HG03060 (cell line): ENCODE measurements around the gene SNX22.
A peak's percentile ranks its signal among the peaks of the same experiment; 100 is the strongest.

Experiments
- ATAC-seq: cut with Tn5 transposase; IDR thresholded peaks from one replicate; pipeline ENCODE4 v1.9.1; 2021; ENCODE audit warnings: low read depth, moderate number of reproducible peaks; ENCODE audit not compliant: unreplicated experiment

Gene SNX22

DNA sequence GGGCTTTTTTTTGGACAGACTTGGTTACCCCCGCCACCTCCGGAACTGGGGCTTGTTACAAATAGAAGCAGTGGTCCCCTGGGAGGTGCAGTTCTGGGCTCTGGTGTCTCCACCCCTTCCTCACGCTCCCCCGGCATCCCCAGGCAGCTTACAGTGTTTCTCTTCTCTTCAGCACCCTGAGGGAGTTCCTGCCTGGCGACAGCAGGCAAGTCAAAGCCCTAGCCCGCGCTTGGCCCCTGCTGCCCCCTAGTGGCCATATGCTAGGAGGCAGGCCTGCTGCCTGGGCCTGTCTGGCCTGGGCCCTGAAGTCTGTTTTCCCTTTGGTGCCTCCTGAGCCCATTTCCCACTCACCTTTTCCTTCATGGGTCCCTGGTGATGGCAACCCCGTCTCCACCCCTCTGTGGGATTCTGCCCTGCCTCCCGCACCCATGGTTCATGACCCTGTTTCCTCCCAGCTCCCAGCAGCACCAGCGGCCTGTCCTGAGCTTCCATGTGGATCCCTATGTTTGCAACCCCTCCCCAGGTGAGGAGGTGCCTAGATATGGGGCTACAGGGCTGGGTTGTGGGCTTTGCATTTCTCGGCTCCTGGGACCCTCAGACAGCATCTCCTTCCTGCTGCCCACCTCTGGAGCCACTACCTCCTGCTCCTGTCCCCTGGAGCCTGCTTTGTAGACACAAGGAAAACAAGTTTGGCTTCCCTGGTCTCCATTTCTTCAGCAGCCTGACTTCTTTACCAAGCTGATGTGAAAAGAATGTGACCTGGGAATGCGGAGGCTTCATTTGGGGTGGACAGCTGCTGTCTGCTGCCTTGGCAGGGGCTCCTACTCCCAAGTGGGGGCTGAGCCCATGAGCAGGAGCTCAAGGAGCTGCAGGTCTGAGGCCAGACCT, 2.2 kb downstream of the SNX22 start:
- ATAC-seq = peak; percentile 31

DNA sequence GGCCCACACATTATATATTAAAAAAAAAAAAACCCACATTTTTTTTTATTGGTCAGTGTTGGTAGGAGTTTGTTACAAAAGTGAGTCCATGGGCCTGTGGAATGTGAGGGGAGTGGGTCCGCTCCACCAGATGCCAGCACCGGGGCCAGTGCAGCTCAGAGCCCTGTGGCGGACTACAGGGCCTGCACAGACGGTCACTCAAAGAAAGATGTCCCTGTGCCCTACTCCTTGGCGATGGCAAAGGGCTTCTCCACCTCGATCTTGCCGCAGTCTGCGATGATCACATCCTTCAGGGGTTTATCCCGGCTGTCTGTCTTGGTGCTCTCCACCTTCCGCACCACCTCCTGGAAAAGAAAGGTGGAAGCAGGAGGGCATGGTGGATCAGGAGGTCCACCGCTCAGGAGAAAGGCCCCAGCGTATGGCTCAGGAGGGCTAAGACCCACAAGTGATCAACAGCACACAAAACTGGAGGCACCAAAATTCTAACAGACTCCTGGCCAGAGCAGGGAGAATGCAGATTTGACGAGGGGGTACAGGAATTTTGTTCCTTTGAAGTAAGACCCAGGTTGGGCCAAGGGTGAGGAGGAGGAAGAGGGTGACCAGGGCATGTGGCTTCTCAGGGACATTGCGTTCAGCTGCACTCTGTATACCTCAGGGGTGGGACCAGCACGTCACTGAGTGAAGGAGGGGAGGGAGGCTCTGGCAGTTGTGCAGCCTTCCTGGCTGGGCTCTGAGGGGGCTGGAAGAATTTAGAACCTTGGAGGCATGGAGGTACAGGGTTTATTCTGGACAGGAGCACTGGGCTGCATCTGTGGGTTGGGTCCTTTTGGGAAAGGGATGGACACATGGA, 4.5 kb downstream of the SNX22 start:
- no peak for ATAC-seq

DNA sequence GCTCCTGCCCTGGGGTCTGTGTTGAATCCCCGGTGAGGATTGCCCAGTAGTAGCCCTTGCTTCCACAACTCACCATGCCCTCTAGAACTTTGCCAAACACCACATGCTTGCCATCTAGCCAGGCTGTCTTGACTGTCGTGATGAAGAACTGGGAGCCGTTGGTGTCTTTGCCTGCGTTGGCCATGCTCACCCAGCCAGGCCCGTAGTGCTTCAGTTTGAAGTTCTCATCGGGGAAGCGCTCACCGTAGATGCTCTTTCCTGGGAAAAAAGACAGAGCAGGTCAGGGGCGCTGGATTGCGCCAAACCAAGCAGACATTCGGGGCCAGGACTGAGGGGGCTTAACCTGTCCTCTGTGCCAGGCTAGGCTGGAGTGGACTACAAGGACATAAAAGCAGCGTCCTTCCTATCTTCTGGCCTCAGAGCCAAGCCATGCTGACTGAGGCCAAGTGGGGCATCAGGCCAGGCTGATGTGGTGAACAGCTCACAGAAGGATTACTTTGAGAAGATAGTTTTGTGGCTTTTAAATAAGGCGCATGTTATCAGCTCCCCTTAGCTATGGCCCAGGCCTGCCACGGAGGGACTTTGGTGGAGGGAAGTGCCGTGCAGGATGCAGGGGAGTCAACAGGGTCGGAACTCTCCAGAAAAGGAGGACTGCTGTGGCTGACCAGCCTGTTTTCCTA, 5.3 kb downstream of the SNX22 start:
- ATAC-seq = no peak

DNA sequence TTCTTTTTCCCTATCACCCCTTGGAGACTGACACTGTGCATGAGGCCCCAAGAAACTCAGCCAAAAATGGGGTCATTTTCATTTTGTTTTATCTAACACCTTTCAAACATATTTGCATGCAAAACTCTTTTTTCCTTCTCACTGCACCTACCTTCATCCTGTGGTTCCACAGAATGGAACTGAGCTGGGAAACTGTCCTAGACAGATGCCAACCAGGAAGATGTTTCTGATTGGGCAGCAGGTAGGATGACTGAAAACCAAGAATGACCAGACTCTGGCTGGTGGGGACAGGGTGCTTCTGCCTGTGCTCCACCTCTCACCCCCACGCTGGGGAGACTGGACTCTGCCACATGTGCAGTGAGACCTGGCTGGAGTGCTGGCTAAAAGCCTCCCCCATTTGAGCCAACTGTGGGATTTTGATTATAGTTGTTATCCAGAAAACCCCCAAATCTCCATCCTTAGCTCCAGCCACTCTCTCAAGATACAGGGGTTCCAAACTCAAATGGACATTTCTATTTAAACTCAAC, 6.1 kb downstream of the SNX22 start:
- ATAC-seq = no peak

DNA sequence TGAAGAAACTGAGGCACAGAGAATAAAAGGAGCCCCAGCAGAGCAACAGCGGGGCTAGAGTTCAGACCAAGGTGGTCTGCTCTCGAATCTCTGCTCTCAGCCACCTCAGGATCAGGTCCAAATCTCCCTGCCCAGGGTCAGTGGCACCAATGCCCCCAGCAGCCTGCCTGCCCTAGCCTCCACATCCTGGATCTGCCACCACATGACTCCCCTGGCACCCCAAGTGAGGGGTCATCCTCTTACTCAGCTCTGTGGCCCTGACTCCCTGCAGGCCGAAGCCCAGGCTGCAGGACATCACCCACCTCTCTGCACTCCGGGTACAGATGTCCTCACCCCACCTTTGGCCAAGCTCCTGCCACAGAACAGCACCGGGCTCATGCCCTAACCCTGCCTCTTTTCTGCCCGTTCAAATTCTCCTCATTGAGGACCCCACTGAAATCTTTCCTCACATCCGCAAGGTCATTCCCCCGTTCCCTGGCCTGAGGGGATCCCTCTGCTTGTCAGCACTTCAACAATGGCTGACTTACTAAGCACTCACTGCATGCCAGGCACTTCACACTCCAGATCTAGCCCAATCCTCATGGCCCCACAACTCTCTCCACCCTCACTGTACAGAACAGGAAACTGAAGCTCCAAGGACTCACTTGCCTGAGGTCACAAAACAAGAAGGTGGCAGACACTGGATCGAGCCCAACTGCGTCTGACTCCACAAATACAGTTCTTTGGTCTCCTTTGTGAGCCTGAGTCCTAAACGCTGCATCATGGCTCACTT, 7.0 kb downstream of the SNX22 start:
- no peak for ATAC-seq

DNA sequence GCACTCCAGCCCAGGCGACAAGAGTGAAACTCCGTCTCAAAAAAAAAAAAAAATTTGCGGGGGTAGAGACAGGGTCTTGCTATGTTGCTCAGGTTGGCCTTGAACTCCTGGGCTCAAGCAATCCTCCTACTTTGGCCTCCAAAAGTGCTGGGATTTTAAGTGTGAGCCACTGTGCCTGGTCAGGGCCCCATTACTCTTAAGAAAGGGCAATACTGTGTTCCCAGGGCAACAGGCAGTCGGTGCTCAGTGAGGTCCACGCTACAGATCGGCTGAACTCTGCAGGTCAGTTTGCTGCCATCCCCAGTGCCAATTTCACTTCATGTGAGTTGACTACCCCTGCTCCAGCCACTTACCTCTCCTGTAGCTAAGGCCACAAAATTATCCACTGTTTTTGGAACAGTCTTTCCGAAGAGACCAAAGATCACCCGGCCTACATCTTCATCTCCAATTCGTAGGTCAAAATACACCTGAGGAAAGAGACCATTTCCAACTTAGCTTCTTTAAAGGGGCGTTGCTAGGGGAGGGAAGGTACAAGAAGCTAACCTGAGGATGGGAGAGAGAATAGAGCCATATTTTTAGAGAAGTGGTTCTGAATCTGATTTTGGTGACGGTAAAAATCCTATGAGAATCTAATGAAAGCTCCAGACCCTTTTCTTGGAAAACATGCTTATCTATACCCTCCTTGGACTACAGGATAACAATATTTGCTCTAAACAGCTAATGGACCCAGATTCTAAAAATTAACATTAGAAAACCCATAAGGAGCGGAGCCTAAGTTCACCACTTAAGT, 10.4 kb downstream of the SNX22 start:
- ATAC-seq = no peak

DNA sequence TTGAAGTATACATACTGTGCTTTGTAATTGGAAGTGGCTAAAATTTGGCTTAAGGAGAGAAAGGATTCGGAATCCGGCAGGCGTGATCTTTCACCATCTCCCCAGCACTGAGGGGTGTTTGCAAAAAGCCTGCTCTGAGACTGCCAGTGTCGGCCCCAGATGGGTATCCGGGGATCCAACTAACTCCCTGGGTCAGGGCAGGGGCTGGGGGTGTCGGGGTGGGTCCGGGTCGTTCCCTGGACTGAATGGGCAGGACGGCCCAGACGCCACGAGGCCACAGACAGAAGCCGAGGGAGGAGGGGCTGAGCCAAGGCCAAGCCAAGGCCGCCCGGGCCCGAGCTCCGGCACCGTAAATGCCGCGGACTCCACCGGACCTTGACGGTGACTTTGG, 10.9 kb downstream of the SNX22 start:
- peak; percentile 11 for ATAC-seq

DNA sequence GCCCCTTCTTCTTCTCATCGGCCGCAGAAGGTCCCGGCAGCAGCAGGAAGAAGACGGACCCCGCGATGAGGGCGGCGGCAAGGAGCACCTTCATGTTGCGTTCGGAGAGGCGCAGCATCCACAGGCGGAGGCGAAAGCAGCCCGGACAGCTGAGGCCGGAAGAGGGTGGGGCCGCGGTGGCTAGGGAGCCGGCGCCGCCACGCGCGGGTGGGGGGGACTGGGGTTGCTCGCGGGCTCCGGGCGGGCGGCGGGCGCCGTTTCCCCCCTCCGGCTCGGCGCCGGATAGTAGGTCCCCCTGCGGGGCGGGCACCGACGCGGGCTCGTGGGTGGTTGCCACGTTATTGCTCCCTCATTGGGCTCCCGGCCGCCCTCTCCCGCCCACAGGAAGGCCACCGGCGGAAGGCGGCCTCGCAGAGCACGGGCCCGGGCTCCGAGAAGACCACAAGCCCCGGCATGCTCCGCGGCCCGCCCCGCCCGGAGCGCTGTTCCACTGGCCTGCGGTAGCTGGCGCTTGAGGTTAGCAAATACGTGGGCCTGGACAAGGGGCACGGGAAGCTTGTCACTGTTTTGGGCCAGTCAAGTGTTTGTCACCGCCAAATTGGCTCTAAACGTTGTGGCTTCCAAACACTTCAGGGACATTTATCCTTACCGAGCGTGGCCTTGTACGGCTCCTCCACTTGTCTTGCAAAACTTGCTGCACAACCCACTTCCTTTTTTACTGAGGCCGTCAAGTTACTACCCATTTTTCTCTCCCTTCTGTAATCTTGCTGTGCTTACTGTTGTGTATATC, 11.5 kb downstream of the SNX22 start, which contains the start of gene PPIB:
Gene PPIB (minus strand): TSS at position 154 of the 790 bp plus-strand sequence. CDS start 36 bp downstream, at position 118.
- peak; percentile 77 for ATAC-seq

DNA sequence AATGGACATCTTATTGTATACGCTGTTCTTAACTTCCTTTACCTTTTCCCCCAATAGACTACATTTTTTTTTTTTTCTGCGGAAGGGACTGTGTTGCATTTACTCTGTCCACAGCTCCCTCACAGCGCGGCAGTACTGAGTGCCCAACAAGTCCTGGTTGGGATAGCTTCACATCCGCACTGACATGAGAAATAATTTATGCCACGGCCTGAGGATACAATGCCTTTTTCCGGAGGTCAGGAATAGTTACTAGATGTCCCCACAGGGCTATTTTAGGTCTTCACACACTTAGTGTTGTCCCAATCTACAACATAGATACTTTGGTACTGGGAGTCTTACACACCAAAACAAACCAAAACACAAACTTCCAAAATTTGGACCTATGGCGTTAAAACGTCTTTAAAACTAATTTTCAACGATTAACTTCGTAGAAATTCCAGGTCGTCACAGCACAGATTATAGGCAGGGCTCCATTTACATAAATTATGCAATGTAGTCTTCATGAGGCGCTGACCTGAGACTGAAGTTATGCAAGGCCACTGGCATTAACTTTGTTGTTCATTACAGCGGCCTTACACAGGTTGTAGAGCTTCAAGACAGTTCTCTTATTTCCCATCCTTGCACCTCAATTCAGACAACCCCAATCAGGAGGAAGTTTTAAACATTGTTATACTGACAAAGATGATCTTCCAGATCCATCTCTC, 12.3 kb downstream of the SNX22 start:
- ATAC-seq = no peak

DNA sequence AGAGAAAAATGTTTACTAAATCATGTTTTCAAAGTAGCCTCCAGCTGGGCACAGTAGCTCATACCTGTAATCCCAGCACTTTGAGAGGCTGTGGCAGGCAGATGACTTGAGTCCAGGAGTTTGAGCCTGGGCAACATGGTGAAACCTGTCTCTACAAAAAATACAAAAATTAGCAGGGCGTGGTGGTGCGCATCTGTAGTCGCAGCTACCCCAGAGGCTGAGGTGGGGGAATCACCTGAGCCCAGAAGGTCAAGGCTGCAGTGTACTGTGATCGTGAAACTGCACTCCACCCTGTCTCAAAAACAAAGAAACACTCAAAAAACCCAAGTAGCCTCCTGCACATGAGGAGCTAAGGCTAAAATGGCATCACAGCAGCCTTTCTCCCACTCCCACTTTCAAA, 12.9 kb downstream of the SNX22 start:
- no peak for ATAC-seq

DNA sequence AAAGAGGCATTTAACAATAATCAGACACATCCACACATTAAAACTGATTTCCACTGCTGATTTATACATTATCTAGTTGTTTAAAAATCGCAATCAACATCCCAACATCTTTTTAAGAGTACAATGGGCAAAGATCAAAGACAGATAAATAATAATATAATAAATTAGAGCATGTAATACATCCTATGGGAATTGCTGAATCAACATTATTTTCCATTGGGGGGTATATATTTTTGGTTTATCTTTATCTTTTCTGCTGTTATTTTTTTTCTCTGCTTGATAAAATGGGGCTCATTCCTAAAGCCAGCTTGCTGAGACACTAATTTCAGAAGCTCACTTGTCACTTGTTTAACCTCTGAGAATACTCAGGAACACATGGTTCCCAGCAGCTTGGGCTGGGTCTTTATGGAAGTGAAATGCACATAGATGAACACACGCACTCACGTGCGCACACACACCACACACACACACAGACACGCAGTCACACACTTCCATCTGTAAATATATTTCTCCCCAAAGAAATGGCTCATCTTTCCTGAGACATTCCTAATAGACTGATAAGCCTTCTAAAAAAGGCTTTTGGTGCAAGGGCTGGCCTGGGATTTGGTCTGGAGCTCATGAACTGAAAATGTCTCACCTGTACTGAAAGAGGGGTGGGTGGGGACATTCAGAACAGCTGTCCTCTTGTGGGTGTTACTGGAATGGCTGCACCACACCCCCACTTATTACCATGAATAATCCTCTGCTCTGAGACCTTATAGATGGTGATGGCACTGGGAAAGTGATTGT, 14.8 kb downstream of the SNX22 start:
- no peak for ATAC-seq

DNA sequence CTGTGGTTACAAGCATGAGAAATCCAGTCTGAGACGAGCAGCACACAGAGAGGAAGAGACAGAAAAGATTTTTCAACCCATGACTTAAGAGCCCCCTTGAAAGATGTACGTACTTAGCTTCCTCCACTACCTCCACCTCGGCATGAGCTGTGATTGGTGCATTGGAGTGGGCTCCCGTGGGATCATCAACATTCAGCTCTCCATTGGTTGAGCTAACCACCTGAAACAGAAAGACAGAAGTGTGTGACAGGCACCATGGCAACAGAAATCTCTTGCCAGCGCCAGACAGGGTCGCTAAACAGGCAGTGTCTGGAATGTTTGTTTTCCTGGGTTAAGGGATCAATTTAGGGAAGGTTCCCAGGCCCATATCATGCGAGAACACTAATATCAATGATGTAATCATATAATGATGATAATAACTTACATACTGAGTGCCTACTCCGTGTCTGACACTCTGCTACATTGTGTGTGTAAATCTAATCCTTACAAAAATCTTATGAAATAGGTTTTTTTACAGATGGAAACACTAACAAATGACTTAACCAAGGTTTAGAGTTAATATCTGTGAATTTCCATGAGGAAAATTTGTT, 28.8 kb downstream of the SNX22 start:
- ATAC-seq = no peak

DNA sequence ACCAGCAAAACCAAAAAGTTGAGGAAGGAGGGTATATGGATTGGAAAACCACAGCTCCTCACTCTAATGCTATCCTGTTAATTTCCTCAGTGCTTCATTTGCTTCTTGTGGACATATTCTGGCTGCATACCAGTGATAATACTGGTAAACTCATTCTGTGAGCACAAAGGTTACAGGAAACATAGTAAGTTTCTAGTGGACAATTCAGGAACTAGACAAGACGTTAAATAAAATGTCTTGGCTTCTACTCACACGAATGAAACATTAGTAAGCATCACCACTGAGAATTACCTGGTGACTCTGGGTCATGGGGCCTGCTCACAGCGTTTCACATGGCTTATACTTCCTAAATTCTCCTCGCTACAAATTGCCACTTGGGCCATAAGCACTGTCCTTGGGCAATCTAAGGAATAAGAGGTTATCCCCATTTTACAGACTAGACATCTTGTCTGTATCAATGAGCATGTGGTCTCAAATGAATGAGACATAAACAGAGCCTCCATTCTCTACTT, 31.4 kb downstream of the SNX22 start:
- no peak for ATAC-seq

DNA sequence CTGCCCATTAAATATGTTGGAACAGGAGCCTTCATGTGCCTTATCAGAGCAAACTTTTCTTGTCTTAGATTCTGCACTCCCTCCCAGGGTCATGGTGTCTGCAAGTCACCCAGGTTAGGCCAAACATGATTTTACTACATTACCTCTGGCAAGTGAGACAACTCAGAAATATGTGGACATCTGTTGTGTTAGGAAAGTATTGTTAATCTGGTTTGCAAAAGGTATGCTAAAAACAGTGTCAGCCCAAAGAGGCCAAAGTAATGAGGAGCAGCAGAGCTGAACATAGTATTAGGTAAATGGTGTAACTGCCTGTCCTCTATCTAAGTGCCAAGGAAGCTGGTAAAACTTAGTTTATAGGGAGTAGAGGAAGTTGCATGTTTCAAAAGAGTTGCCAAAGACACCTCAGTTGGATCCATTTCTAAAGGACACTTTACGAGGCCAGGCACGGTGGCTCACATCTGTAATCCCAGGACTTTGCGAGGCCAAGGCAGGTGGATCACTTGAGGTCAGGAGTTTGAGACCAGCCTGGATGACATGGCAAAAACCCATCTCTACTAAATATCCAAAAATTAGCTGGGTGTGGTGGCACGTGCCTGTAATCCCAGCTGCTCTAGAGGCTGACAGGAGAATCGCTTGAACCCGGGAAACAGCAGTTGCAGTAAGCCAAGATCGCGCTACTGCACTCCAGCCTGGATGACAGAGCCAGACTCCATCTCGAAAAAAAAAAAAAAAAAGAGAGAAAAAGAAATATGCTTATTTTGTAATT, 33.8 kb downstream of the SNX22 start:
- ATAC-seq = no peak

DNA sequence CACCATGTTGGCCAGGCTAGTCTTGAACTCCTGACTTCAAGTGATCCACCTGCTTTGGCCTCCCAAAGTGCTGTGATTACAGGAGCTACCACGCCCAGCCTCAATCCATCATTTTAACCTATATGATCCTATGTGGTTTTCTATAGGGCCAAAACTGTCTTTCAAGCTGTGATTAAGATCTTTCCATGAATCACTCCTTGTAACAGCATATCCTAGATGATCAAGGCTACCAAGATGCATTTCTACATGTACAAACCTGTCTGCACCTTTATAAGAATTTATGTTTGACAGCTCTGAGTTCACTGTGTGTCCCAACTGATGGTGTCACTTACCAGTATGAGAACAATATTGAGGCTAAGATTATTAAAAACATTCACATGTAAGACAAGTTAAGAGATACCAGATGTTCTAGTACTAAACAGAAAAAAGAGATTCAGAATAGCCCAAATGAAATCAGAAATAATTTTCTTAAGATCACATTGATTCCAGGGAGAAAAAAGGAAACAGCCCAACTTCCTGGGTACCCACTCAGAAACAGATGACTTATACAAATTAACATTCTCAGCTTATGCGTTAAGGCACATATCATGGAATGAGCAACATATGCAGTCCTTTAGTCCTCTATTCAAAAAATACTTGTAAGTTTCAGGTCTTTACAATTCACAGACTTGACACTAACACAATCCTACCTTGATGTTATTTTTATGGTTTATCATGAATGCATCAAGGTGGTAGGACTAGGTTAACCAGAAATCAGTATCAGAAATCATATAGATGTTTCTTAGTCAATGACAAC, 36.1 kb downstream of the SNX22 start:
- no peak for ATAC-seq
